ENCODE measurements around the gene KLK7.

Gene KLK7

GRCh38 chr19:50983625-50984292 lies at the start of gene KLK7:
KLK7 (minus strand) TSS chr19:50983917; CDS start chr19:50982399, 1,518 bp downstream.
- peak; percentile 36 for DNase-seq

GRCh38 chr19:51031880-51032225 lies 48.1 kb upstream of the KLK7 start:
- no peak for DNase-seq

GRCh38 chr19:51031220-51031879 lies 47.6 kb upstream of the KLK7 start:
- no peak for DNase-seq

GRCh38 chr19:51030631-51031030 lies 46.9 kb upstream of the KLK7 start:
- DNase-seq = no peak

- no peak for DNase-seq
Observed at GRCh38 chr19:51029718-51030117, 46.0 kb upstream of the KLK7 start.

- DNase-seq = no peak
Observed at GRCh38 chr19:51027873-51028272, 44.2 kb upstream of the KLK7 start.

- DNase-seq = no peak
Observed at GRCh38 chr19:51027126-51027806, 43.5 kb upstream of the KLK7 start.

GRCh38 chr19:51026554-51026831 lies 42.8 kb upstream of the KLK7 start, which contains the start of gene KLK11:
KLK11 (minus strand) TSS chr19:51026616; CDS start chr19:51025631, 985 bp downstream.
- DNase-seq = no peak

GRCh38 chr19:51025809-51026553 lies 42.3 kb upstream of the KLK7 start:
- no peak for DNase-seq

GRCh38 chr19:51025401-51025800 lies 41.7 kb upstream of the KLK7 start:
- no peak for DNase-seq

- no peak for DNase-seq
Observed at GRCh38 chr19:51024924-51025323, 41.2 kb upstream of the KLK7 start.

- no peak for DNase-seq
Observed at GRCh38 chr19:51023946-51024345, 40.2 kb upstream of the KLK7 start.

GRCh38 chr19:51022526-51022925 lies 38.8 kb upstream of the KLK7 start:
- no peak for DNase-seq

GRCh38 chr19:51020988-51021651 lies 37.4 kb upstream of the KLK7 start:
- peak; percentile 76 for DNase-seq

GRCh38 chr19:51019544-51019925 lies 35.8 kb upstream of the KLK7 start, which contains the start of gene KLK10:
KLK10 (minus strand) TSS chr19:51019709; CDS start chr19:51019130, 579 bp downstream.
- no peak for DNase-seq

GRCh38 chr19:51018745-51019543 lies 35.2 kb upstream of the KLK7 start:
- DNase-seq = peak; percentile 6

- peak; percentile 77 for DNase-seq
Observed at GRCh38 chr19:51016798-51017683, 33.3 kb upstream of the KLK7 start.

GRCh38 chr19:51015691-51016267 lies 32.1 kb upstream of the KLK7 start:
- DNase-seq = no peak

- no peak for DNase-seq
Observed at GRCh38 chr19:51014242-51014641, 30.5 kb upstream of the KLK7 start.

- no peak for DNase-seq
Observed at GRCh38 chr19:51012661-51013190, 29.0 kb upstream of the KLK7 start.
